NCI-H2171 (cell line): ENCODE measurements around the gene TSPOAP1.

ENCODE experiments used
- DNase-seq: peaks from one replicate; lab custom pipeline; 2025; lab: John Stamatoyannopoulos, UW

Gene TSPOAP1

DNA sequence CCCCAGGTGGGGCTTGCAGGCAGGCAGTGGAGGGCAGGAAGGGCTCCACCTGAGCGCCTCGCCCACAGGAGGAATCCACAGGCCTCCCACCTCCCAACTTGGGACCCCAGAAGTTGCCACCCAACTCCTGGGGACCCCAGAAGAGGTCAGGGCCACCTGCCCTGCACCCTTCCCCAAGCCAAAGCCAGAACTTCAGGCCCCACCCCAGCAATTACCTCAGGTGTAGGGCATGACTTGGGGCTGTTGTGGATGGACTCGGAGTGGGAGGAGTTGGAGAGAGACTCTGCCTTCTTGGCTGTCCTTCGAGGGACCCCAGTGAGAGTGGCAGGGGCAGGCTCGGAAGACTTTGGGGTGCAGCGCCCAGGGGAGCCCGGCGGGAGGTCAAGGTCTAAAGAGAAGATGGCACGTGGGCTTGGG lies 10.5 kb downstream of the TSPOAP1 start:
- DNase-seq: no peak

DNA sequence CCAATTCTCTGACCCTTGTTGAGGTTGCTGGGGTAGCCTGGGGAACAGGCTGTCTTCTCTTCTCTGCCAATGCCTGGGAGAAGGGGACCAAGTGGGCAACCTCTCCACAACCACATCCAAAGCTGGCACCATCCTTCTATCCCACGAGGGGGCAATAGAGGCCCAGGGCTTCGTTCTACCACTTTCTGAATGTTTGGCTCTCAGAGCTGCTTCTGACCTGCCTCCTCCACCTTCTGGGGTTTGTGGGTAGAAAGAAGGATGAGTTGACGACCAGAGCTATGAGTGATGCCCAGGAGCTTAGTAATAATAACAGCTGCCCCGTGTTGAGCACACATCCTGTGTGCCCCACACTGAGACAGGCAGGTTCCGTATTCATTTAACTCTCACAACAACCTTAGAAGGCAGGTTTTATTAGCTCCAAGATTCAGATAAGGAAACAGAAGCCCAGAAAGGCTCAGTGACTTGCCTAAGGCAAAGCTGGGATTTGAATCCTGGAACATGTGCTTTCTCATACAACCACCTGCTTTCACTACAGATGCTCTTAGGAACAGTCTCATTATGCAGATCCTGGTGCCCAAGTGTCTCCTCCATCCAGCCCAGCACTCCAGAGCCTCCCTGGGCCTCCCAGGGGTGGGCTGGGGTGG lies 11.1 kb downstream of the TSPOAP1 start:
- peak; percentile 11 for DNase-seq

DNA sequence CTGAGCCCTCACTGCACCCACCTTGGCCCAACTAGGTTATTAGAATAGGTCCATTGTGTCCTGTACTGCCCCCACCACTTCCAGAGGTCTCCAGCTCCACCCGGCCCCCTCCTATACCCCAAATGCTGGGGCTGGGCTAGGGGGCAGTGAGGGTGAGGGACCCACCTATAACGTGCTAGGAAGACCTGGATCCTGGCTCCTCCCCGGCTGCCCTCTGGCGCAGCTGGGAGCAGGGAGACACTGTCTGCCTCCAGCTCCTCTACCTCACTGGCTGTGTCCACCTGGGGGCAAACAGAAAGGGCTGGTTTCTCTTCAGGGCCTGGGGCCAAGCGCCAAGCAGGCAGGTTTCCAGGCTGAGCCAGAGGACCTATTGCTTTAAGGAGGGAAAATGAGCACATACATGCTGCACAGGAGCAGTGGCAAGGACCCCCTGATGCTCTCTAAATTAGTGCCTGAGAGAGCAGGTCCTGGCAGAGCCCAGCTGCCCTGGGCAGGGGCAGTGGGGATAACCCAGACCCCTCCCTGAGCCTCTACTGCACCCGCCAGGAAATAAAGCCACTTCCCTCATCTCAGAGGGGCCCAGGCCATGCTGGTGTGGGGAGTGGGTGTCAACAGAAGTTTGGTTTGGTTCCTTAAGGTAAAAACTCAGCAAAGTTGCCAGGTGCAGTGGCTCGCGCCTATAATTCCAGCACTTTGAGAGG lies 12.2 kb downstream of the TSPOAP1 start:
- no peak for DNase-seq

DNA sequence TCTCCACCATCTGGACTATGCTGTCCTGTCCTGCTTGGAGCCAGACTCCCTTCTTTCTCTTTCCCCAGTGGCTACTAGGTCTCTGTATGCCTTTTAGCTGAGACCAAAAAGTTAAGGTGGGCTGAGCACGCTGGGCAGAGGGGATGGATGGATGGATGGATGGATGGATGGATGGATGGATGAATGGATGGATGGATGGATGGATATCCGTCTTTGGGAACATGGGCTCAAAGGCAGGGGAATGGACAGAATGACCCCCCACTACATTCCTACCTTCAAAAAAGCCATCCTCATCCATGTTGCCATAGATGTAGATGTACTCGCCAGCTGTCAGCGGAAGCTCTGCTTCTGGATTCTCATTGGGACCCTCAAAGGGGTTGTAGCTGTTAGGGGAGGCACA lies 12.8 kb downstream of the TSPOAP1 start:
- DNase-seq: no peak

DNA sequence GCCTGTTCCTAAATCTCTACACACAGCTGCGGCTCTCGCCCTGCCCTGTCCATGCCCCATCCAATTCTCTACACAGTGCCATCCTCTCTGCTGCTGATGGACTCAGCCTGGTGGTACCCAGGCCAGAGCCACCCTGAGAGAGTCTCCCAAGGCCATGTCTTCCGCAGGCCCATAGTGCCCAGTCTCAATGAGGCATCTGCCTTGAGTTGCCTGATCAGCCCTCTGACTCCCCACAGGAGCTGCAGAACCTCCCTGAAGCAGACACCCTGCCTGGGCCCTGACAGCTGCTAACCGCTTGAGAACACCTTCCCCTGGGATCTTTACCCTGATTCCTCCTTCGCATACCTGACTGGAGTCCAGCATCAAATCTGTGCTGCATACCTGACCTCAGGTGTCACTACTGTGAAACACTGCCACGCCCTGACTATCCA lies 13.3 kb downstream of the TSPOAP1 start:
- DNase-seq: peak; percentile 72

DNA sequence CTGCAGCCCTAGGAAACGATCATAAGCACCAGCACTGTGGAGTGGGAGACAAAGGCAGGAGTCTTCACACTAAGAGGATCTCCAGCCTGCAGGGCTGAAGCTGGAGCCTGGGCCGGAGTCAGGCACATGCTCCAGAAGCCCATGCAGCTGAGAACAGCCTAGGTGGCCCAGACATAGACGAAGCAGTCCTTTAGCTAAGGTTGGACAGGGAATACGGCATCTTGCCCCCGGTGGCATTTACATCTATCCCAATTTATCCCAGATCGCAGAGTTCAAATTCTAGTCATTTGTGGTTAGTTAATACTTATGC lies 13.9 kb downstream of the TSPOAP1 start:
- no peak for DNase-seq

DNA sequence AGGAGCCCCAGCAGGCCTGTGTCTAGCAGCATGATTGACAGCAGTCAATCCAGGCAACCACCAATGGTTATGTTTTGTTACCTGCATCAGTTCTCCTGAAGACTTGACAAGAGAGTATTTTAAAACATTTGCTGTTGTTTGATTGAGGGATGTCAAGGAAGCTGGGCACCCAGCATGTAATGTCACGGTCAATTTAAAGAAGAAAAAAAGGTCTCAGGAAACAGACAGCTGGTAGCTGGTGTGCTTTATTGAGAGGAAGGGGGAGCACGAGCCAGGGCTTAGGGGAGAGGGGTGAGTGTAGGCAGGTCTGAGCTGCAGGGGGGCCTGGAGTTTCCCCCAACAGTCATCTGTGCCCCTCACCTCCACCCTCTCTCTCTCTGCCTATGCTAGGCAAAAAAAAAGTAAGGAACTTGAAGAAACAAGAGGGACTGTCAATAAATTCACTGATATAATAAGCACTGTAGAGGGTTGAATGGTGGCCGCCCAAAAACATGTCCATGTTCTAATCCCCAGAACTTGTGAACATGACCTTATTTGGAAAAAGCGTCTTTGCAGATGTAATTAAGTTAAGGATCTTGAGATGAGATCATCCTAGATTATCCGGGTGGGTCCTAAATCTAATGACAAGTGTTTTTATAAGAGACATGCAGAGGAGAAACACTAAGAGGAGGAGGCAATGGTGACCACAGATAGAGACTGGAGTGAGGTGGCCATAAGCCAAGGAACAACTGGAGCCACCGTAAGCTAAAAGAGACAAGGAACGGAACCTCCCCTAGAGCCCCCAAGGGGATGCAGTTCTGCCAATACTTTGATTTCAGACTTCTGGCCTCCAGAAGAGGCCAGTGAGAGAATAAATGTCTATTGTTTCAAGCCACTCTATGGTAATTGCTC lies 14.5 kb downstream of the TSPOAP1 start:
- DNase-seq: peak; percentile 74

DNA sequence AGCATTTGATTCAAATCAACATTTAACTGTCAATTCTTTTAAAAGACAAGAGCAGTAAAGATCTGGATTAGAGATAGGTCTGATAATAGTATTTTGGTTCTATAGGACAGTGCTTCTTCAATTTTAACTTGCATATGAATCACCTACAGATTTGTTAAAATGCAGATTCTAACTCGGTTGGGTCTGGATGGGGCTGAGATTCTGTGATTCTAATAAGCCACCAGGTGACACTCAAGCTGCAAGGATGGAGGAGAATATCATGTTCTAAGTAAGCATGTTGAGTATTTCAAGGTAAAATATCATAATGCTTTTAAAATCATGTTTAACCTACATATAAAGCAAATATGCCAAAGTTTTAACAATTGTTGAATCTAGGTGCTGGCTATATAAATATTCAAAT lies 15.8 kb downstream of the TSPOAP1 start:
- DNase-seq: peak; percentile 5

DNA sequence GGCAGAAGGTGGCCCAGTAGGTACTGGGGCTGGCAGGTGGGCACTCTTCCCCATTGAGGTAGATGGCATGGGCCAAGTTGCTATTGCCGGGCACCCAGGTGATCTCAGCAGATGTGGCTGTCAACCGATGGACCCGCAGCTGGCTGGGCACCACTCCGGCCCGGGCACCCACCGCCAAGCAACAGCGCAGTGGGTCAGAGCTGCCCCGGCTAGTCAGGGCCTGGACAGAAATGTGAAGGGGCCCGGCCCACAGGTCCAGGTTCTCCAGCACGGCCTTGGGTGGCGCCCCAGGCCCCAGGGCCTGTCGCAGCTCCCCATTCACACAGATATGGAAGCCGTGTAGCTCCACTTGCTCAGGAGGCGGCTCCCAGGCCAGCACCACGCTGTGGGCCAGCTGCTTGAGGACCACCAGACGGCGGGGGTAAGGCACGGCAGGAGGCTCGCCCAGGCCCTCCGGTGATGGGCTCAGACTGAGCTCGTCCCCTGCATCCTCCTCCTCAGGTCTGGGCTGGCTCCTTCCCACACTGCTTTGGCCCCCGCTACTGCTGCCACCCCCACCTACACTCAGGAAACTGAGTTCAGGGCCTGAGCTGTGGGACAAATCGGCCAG lies 16.5 kb downstream of the TSPOAP1 start:
- no peak for DNase-seq

DNA sequence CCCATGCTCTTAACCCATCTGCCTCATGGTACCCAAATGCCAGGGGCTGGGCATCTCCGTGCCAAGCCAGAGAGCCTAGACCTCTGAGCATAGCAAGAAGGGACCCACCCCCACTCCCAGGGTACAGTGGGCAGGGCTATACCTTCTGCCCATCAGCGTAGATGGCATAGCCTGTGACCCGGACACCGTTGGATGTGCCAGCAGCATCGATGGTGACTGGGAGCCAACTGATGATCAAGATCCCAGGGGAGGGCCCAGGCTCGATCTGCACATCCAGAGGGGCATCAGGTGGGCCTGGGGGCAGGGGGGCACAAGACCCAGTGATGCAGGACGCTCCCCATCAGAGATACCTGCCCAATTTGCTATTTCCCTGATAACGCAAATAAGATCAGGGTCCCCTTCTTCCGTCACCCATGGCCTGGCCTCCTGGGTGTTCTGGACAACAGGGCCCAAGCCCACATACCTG lies 17.1 kb downstream of the TSPOAP1 start:
- DNase-seq: no peak

DNA sequence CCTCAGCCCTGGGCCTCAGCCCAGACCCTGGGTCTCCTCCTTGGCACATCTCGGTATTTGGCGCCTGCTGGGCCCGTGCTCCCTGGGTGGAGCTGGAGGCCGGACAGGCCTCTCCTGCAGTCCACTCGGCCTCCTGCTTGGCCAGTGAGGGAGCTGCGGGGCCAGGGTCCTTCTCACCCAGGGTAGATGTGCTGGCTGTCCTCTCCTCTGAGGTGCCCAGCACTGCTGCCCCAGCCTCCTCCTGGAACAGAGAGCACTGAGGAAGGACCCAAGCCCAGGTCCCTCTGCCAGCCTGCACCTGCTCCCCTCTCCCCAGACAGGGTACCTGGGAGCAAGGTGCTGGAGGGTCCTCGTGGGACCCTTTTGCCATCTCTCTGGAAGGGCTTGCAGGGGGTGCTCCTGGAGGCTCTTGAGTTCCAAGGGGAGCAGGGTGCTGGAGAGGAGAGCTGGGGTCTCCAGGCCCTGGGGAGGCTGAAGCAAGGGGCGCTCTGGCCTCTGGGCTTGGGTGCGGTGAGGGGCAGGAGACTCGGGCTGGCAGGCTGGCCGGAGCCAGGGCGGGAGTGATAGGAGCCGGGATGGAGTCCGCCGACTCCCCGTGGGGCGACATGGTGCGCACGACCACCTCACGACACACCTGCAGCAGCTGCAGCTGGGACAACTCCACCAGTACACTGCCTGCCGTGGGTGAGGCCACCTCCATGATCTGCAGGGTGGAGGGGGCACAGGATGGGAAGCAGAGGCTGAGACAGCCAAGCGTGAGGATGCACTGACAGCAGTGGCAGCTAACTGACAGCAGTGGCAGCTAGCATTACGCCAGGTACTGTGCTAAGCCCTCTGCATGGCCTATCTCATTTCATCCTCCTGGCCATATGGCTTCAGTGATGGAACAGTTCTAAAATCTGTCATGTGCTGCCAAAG lies 17.8 kb downstream of the TSPOAP1 start:
- DNase-seq: peak; percentile 84

DNA sequence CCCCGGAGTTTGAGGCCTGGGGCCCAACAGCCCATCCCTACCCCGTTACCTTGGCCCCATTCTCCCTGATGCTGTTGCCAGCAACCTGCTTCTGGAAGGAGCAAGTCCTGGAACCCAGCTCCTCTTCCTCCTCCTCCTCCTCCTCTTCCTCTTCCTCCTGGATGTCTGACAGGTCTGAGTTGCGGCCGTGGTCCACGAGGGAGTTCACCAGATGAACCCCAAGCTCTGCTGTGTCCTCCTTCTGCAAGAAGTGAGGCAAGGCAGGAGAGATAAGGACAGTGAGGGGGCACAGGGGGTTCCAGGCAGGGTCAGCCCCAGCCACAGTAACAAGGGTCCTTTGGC lies 18.7 kb downstream of the TSPOAP1 start:
- DNase-seq: no peak

DNA sequence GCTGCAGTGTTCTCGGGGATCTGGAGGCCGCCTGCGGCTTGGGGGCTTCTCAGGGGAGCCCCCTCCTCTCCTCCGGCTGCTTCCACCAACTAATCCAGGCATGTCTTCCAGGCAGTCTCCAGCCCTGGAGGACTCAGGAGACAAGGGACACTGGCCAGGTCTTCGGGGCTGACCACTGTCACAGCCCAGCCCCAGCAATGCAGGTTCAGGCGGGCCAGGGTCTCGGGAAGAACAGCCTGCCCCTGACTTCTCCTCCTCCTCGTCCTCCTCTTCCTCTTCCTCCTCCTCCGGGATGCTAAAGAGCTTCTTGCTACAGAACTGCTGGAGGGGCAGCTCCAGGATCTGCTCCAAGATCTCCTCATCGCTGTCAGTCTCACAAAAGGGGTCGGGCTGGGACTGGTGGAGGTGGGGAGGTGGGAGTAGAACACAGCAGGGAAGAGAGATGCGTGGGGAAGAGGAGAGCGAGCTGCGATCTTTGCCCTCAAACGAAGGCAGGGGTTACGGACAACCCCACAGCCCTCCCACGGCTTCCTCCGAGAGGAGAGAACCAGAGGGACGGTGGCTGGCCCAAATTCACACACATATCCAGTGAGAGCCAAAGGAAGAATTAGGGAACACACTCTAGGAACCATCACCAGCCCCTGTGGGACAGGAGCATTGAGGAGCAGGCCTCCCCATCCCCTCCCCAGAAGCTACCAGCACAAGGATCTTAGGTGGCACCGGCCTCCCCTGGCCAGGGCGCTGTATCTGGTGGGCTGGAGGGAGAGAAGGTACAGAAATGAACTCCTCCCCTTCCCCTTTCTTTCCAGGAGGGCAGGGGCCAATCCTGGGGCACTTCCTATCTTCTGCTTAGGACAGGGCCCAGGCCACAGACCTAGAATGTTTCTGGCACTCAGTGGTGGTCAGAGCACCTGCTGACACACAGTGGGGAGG lies 19.3 kb downstream of the TSPOAP1 start:
- no peak for DNase-seq

DNA sequence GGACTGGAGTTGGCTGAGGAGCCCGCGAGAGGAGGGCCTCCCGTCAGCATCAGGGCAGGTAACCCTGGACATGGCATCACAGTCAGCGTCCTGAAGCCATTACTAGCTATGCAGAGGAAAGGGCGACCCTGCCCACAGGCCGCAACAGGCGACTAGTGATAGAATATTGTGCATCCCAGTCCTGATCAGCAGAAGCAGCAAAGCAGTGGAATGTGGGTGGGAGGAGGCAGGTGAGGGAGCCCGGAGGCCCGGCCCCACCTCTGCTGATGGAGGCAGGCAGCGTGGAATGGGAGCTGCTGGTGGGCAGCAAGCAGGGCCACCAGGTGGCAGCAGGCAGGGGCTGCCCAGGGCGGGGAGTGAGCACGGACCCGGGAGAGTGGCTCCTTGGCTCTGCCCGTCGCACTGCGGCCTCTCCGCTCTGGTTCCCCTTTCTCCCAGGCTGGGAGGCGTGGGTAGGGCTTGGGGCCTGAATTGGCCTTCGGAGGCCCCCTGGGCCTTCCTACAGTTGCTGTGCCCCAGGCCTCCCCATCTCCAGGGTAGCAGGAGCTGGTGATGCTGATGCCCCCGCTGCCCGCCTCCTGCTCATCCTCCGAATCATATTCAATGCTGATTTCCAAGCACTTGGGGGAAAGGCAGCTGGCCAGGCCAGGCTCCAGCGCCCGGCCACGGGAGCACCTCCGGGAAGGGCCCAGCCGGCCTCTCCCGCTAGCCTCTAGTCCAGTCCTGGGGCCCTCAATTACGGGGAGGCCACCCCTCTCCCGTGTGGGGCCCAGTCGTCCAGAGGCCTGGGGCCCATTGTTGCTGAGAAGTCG lies 20.2 kb downstream of the TSPOAP1 start:
- DNase-seq: no peak

DNA sequence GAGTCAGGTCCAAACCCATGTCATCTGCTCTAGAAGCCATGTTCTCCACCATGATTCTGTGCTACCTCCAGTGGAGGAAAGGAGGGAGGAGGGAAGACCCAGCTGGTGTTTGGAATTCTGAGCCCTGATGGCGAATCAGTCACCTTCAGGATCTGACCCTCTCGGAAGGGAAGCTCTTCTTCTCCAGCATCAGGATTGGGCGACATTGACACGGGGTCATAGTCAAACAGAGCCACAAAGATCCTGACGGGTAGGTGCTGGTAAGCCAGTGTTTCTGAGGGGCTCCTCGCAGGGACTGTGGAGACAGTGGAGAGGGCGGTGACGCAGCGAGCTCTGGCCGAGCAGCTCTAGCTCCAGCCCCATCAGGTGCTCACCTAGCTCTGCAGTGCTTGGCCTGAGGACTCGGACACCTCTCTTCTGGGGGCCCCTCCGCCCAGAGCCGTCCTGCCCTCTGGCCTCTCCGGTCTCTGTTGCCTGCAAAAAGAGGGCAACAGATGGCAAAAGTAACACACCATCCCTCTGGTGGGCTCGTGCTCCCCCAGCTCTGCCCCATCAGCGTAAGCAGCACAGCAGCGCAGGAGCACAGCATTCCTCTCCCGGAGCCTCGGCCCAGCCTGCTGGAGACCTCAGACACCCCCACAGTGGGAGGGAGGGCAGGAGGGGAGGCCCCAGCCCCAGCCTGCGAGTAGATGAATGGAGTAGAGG lies 21.0 kb downstream of the TSPOAP1 start:
- no peak for DNase-seq

DNA sequence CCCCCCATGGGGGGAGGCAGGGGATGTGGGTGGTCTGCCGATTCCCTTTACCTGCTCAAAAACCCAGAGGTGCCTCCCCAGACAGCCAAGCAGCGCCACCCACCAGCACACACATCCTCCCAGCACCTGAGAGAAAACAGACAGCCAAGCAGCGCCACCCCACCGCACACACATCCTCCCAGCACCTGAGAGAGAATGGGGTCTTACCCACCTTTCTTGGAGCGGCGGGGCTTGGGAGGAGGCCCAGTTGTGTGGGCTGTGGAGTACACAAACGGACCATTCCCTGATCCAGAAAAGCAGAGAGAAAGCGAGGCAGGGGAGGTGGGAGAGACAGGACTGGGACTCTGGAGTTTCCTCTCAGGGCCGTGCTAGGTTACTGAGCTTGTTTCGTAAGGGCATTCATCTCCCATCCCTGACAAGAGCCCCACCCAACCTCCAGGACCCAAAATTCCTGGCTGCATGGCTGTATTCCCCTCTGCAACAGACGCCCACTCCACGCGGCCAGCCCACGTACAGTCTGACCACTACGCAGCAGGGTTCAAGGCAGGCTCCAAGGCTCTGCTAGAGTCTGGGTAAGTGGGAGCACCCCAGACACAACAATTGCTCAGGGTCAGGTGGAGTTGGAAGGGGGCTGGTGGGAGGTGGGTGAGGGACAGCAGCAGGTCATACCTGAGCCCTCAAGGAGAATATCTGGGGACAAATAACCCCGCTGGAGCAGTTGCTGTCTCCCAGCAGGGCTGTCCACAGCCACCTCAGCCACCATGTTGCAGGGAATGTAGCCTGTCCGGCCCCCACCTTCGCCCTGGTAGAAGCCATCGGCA lies 22.3 kb downstream of the TSPOAP1 start:
- no peak for DNase-seq

DNA sequence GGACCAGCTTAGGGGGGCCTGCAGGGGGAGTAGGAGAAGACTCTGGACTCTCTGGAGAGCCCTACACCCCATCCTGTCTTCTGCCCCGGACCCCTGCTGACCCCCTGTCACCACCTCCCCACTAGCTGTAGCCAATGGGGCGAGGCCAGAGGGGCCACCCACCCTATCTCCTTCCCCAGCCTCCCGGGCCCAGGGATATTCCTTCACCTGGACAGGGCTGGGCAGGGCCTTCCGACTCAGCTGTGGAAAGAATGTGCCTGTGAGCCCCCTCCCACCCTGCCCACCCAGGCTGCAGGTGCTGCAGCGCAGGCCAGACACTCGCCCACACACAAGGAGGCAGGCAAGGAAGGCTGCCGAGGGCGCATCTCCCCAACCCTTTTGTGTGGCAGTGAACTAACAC lies 23.0 kb downstream of the TSPOAP1 start:
- DNase-seq: no peak
